ENCODE results near the gene PTPN21. TPM values are rescaled to one million over a fixed set of nuclear protein-coding genes. Genes with fewer than 3 reads are reported as not detected.

The PTPN21 gene
- total and polyA plus RNA-seq, 4 donors: 2.1 to 7.2 (median 3.1) TPM

GRCh38 chr14:88482524-88482923 lies 72.3 kb downstream of the PTPN21 start:
- 96% methylated on average over 3 of the region's 3 CpGs for WGBS
- no peak overlapping the region for H3K9ac ChIP-seq (ENCODE audit: low read depth in 1 of 2, low read length in 2 of 2)
- DNase-seq (ENCODE audit: low spot score): no peak
- no peaks in the 10 kb centered on the region for H3K27me3 ChIP-seq (ENCODE audit: control insufficient read depth in 4 of 4, insufficient read depth in 4 of 4, low read length in 3 of 4)
- H3K9me3 ChIP-seq (ENCODE audit: control insufficient read depth in 4 of 4, low read length in 3 of 4): peaks cover 0 to 3% (median 0%) of the 10 kb centered on the region in 4 donors
- TF ChIP-seq TAF1 (conservative IDR thresholded peaks at IDR 0.05) (no peak), MAX (IDR thresholded peaks at IDR 0.05) (no peak), FOXA1 (IDR thresholded peaks at IDR 0.05) (no peak), HNF4A (conservative IDR thresholded peaks at IDR 0.05) (no peak), FOXA2 (IDR thresholded peaks at IDR 0.05) (no peak), EGR1 (IDR thresholded peaks at IDR 0.05; ENCODE audit: low read depth in 2 of 2) (no peak), SP1 (IDR thresholded peaks at IDR 0.05) (no peak), ATF3 (IDR thresholded peaks at IDR 0.05) (no peak), YY1 (IDR thresholded peaks at IDR 0.05) (no peak), GABPA (IDR thresholded peaks at IDR 0.05 in 1 of 2, conservative IDR thresholded peaks at IDR 0.05 in 1 of 2) (no peak), JUND (IDR thresholded peaks at IDR 0.05) (no peak), RXRA (IDR thresholded peaks at IDR 0.05) (no peak), CTCF (IDR thresholded peaks at IDR 0.05; ENCODE audit: low read depth, low read length, missing input control) (no peak), RAD21 (IDR thresholded peaks at IDR 0.05) (no peak), ZBTB33 (IDR thresholded peaks at IDR 0.05) (no peak), NR2F2 (IDR thresholded peaks at IDR 0.05) (no peak), HNF4G (IDR thresholded peaks at IDR 0.05) (no peak), REST (IDR thresholded peaks at IDR 0.05) (no peak)
- H3K36me3 ChIP-seq (ENCODE audit: control insufficient read depth in 4 of 4, insufficient read depth in 3 of 4, low read depth in 1 of 4, low read length in 3 of 4): peaks cover 9 to 20% (median 13%) of the 10 kb centered on the region in 4 donors
- H3K4me1 ChIP-seq (ENCODE audit: control insufficient read depth in 4 of 4, insufficient read depth in 4 of 4, low read length in 3 of 4): no peaks in the 10 kb centered on the region
- H3K4me3 ChIP-seq (ENCODE audit: low read depth in 1 of 3, low read length in 3 of 3): no peak overlapping the region
- no peak overlapping the region for H3K27ac ChIP-seq (ENCODE audit: low read depth in 1 of 2, low read length in 2 of 2)
